Measurements from ENCODE around the gene TESK2.
A peak's percentile ranks its signal among the peaks of the same experiment; 100 is the strongest.

TESK2 gene

DNA sequence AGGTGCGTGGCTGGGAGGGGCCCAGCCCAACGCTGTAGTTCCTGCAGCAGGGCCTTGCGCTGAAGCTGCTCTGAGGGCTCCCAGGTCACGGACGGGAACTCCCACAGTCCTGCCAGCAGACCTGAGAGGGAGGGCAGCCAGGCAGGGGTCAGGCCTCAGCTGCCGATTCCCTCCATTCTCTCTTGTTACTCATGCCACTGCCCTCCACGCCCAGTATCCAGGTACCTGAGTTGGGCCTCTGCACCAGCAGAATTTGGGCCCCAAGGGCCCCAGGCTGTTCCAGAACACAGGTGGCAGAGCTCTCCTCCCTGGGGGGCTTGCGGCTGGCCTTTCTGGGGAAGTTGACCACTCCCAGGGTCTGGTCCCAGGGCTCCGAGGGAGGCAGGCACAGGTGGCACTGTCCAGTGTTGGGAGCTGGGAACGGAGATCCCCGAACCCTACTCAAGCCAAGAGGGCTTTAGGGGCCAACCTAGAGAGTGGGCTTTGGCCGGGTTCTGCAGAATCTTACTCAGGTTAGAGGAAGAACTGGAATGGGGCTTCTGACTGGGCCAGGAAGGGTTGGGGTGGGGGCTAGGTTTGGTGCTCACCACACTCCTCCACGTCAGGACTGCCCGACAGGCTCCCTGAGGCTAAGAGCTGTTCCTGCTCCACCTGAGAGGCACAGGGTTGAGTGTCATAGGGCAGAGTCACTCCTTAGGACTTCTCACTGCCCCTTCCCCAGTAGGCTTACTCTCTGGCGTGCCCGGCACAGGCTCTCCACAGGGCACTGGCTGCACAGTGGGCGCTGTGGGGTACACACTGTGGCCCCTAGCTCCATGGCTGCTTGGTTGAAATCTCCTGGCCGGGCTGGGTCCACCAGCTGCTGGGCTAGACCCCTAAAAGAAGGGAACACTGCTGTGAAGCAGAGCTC is 159.3 kb downstream of the TESK2 start:
- DNase-seq = no peak

DNA sequence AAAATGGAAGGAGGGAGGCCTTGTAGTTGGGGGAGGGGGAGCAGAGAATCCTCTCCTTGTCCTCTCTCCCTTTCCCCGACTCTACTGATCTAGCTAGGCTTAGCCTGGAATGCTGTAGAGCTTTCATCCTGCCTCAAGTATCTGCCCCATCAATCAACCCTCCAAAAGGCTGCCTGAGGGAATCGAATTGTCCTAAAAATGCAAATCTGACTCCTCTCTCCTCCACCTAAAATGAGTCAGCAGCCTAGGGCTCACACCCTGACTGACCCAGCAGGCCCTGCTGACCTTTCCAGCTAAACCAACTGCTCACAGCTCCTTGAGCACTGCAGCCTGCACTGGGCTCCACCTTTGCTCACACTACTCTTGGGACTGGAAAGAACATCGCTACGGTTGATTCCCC is 161.5 kb downstream of the TESK2 start:
- DNase-seq = no peak

DNA sequence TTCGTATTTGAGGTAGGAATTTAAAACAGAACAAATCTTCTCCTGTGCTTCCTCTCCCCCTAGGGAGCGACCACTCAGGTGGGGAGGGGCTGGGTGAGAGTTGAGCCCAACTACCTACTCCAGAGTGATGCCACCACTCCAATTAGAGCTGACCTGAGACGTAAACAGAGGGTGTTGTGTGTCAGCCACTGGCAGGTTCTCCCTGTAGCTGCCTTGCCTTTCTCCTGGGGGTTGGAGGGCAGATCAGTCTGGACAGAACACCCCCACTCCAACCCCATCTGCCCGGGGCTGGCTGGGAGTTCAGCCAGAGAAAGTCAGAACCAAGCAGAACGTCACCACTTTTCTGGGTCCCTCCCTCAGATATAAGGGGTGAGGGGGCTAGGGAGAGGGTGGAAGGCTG is 162.3 kb downstream of the TESK2 start:
- no peak for DNase-seq

DNA sequence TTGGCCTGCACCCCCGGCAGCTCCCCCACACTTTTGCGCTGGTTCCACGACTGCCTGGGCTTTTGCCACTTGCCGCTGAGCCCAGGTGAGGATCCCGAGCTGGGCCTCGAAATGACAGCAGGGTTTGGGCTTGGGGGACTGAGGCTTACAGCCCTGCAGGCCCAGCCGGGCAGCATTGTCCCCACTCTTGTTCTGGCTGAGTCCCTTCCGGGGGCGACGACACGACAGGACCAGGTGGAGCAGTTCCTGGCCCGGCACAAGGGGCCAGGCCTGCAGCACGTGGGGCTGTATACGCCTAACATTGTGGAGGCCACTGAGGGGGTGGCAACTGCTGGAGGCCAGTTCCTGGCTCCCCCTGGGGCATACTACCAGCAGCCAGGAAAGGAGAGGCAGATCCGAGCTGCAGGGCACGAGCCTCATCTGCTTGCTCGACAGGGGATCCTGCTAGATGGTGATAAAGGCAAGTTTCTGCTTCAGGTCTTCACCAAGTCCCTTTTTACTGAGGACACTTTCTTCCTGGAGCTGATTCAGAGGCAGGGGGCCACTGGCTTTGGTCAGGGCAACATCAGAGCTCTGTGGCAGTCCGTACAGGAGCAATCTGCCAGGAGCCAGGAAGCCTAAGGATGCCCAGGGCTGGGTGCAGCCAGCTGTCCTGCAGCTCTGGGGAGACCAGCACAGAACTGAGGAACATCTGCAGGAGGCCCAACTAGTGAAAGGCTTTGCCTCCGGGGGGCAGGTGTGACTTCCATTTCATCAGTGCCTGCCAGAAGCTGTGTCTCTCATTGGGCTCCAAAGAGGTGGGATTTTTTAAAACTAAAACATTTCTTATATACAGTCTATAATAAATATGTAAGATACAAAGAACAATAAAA is 163.1 kb downstream of the TESK2 start:
- DNase-seq = peak; percentile 23

DNA sequence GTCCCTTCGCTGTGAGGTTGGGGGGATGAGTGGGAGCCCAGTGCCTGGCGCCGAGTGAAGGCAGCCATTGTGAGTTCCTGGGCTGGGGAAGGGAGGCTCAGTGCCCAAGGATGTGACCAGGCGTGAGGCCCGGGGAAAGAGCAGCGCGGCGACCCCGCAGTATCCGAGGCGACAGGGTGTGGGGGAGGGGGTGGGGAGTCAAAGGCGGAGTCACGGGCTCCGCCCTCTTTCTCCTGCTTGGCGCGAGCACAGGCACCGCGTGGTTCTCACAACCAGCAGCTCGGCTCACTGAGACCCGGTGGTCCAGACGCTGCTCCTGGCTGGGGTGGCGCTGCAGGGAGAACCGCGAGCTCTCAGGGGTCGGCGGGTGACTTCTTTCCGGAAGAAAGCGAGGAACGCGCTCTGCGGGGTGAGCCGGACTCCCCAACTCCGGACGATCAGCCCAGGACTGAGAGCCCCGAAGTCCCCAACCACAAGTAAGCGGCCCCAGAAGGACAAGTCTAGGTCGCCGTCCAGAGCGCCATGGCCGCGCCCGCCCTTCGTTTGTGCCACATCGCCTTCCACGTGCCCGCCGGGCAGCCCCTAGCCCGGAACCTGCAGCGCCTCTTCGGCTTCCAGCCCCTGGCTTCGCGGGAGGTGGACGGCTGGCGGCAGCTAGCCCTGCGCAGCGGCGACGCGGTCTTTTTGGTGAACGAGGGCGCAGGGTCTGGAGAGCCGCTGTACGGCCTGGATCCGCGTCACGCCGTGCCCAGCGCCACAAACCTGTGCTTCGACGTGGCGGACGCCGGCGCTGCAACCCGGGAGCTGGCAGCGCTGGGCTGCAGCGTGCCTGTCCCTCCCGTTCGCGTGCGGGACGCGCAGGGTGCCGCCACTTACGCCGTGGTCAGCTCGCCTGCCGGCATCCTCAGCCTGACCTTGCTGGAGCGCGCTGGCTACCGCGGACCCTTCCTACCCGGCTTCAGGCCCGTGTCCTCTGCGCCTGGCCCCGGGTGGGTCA is 164.0 kb downstream of the TESK2 start, which contains the start of gene HPDL:
Gene HPDL, plus strand, starts transcription at position 269 of the 997 bp plus-strand sequence. Its CDS starts 254 bp downstream, at position 523.
- peak; percentile 87 for DNase-seq

DNA sequence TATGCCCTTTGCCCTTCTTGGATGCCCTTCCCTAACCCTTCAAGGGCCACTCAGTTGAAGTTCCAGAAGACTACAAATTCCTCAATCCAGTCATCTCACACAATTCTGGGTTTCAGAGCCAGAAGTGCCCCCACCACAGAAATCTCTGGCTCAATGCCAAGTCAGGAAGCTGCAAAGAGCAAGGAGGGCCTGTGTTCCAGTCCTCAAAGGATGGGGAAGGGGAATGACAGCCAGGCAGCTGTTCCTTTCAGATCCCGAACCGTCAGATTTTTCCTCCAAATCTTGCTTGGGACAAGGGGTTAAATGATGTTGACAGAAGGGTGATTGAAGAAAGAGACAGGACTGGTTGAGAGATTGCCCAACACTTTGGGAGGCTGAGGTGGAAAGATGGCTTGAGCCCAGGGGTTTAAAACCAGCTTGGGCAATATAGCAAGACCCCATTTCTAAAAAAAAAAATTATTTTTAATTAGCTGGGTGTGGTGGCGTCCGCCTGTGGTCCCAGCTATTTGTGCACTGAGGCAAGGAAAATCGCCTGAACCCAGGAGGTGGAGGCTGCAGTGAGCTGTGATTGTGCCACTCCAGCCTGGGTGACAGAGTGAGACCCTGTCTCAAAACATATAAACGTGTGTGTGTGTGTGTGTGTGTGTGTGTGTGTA is 165.0 kb downstream of the TESK2 start:
- DNase-seq = no peak

DNA sequence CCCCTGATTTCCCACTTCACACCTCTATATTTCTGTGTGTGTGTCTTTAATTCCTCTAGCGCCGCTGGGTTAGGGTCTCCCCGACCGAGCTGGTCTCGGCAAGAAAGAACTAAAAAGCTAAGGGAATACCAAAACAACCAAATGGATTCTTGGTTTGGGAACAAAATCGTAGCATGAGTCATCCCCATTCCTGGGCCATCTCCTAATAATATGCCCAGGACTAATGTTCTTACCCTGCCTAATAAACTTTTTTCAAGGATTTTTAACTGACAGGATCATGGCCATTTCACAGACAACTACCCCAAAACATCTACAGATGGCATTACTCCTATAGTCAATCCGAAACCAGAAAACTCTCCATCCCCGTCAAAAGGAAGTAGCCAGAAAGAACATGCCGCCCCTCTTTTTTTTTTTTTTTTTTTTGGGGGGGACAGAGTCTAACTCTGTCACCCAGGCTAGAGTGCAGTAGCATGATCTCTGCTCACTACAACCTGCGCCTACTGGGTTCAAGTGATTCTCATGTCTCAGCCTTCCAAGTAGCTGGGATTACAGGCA is 168.4 kb downstream of the TESK2 start:
- DNase-seq = no peak

DNA sequence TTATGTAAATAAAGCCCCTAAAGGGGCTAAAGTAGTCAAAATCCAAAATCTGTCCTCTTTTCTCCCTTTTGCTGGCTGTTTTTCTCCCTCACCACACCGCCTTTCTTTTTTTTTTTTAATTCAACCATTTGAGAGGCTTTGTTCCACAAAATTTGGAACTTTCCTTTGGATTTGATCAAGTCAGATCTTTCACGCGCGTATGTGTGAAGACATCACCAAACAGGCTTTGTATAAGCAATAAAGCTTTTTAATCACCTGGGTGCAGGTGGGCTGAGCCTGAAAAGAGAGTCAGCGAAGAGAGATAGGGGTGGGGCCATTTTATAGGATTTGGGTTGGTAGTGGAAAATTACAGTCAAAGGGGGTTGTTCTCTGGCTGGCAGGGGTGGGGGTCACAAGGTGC is 169.5 kb downstream of the TESK2 start:
- no peak for DNase-seq

DNA sequence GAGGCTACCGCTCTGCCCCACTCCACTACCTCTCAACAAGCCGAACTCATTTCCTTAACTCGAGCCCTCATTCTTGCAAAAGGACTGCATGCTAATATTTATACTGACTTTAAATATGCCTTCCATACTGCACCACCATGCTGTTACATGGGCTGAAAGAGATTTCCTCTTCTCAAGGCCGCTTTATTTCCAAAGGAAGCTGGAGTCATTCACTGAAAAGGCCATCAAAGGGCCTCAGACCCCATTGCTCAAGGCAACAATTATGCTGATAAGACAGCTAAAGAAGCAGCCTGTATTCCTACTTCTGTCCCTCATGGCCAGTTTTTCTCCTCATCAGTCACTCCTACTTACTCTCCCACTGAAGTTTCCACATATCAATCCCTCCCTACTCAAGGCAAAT is 171.2 kb downstream of the TESK2 start:
- no peak for DNase-seq

DNA sequence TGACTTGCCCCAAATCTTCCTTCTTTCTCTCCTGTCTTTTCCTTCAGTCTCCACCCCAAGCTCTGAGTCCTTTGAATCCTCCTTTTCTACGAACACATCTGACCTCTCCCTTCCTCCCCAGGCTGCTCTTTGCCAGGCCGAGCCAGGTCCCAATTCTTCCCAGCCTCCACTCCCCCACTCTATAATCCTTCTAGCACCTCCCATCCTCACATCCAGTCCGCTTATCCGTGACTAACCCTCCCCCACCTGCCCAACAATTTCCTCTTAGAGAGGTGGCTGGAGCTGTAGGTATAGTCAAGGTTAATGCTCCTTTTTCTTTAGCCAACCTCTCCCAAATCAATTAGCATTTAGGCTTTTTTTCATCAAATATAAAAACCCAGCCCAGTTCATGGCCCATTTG is 173.8 kb downstream of the TESK2 start:
- no peak for DNase-seq

DNA sequence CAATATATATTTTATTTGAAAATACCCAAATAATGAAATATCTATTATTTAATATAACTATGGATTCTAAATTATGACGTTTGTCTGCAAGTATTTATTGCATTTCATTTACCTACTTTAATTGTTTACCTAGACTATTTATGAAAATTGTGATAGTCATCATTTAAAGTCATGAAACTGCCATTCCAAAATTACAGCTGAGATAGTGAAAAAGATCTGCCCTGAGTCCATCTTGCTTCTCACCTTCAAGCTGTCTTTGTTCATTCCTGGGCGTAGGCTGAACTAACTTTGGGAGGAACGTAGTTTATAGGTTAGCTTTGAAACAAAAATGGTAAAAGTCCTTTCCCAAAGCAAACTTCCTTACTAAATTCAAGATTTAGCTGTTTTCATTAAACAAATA is 176.7 kb downstream of the TESK2 start:
- DNase-seq = no peak

DNA sequence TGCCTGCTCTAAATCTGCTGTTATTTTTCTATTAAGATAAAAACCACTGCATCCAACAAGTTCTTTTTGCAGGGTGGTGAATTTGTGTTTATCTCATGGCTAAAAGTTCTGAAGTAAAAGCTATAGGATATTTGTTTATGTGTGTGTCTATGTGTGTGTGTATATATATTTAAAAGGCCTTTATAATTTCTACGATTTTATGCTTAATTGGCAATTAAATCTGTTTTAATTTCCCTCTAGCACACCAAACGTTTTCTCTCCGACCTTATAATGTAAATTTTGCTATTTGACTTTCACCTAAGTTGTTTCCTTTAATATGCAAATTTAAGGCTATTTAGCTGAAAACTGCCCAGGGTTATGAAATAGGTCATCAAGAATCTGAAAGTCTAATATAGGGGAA is 184.1 kb downstream of the TESK2 start:
- DNase-seq = no peak

DNA sequence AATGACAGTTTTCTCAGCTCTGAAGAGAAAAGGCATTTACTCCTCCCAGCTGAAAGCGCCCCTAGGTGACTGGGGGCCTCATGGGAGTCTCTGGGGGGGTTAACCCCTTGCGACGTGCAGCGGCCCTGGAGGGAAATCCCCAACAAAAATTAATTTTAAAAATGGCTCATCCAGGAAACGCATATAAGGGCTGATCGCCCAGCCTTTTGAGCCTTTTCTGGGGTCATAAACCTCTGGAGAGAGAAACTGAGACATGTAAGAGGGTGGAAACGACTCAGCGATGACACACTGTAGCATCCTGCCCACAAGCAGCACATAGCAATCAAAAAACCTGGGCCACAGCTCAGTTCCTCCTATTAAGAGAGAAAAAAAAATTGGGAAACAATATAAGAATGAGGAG is 184.6 kb downstream of the TESK2 start:
- DNase-seq = peak; percentile 47

DNA sequence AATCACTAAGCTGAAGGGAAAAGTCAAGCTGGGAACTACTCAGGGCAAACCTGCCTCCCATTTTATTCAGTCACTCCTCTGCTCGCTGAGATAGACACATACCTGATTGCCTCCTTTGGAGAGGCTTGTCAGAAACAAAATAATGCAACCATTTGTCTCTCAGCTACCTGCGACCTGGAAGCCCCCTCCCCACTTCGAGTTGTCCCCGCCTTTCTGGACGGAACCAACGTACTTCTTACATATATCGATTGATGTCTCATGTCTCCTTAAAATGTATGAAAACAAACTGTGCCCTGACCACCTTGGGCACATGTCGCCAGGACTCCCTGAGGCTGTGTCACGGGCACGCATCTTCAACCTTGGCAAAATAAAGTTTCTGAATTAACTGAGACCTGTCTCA is 185.7 kb downstream of the TESK2 start:
- no peak for DNase-seq

DNA sequence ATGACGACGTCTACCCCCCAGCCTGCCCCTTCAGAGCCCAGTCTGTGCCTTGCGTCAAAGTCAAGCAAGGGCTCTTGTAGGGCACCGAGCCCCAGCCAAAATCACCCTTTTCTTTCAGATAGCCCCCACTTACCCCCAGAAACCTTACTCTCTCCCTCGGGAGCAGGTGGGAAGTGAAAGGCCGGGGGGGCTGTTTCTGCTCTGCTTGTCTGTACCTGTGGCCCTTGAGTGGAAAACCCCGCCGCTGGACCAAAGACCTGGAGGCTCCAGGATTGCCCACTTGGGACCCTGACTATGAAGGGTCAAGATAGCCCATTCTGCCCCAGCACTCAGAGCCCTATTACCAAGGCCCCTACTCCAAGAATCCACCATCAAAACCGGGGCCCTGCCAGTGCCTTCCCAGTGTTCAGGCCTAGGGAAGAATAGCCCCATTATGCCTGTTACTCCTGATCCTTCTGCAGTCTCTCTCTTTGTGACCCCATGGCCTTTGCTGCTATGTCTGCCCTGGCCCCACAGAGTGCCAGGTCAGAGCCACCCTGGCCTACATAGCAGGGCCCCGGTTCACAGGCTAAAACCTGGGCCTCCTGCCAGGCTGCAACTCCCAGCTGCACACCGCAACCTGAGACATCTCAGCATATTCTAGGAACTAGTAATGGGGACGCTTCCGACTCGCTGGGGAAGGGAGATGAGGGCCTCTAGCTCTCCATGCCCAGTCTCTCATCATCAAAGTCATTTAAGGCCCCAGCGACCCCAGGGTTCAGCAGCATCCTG is 186.5 kb downstream of the TESK2 start:
- no peak for DNase-seq

DNA sequence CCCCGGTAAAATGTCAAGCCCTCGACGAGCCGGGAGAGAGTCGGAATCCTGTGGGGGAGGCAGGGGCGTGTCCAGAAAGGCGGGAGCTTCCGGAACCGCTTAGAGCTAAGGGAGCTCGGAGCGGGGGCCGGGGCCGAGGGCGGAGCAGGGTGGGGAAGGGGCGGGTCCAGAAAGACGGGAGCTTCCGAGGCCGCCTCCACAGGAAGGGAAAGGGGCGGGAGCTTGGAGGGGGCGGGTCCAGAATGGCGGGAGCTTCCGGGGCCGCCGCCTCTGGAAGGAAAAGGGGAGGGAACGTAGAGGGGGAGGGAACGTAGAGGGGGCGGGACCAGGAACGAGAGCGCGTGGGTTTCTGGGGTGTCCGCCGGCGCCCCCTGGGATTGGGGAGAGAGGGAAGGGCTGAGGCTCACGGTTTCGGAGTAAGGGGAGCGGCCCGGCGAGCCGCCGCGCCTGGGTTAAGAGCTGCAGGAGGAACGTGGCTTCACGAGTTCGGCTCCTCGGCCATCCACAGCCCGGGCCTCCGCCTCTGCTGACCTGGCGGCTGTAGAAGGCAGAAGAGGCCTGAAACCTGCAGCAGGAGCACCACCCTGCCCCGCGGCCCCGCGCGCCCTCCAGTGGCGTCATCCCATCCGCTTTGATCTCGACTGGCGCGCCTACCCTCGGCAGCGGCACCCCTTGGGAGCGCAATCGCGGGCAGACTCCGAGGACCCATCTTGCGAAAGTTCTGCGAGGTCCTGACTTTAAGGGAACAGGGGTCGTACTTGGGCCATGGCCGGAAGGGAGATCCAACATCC is 187.2 kb downstream of the TESK2 start:
- peak; percentile 97 for DNase-seq

DNA sequence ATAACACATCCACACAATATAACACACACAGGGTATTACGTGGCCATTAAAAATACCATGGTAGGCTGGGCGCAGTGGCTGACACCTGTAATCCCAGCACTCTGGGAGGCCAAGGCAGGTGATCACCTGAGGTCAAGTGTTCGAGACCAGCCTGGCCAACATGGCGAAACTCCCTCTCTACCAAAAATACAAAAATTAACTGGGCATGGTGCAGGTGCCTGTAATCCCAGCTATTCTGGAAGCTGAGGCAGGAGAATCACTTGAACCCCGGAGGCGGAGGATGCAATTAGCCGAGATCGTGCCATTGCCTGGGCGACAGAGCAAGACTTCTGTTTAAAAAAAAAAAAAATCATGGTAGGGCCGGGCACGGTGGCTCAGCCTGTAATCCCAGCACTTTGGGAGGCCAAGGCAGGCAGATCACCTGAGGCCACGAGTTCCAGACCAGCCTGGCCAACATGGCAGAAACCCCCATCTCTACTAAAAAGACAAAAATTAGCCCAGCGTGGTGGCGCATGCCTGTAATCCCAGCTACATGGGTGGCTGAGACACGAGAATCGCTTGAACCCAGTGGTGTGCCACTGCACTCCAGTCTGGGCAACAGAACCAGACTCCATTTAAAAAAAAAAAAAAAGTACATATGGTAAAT is 188.3 kb downstream of the TESK2 start:
- no peak for DNase-seq

DNA sequence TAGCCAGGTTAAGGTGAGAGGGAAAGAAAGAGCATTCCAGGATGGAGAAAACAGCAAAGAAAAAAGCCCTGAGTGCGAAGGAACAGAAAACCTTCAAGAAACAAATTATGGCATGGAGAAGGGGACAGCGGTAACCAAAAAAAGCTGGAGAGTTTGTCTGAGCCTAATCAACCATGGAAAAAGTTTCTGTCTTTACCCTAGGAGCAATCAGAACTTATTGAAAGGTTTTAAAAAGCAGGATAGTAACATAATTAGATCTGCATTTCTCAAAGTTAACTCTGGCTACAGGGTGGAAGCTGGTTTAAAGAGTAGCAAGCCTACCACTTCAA is 190.3 kb downstream of the TESK2 start:
- no peak for DNase-seq

DNA sequence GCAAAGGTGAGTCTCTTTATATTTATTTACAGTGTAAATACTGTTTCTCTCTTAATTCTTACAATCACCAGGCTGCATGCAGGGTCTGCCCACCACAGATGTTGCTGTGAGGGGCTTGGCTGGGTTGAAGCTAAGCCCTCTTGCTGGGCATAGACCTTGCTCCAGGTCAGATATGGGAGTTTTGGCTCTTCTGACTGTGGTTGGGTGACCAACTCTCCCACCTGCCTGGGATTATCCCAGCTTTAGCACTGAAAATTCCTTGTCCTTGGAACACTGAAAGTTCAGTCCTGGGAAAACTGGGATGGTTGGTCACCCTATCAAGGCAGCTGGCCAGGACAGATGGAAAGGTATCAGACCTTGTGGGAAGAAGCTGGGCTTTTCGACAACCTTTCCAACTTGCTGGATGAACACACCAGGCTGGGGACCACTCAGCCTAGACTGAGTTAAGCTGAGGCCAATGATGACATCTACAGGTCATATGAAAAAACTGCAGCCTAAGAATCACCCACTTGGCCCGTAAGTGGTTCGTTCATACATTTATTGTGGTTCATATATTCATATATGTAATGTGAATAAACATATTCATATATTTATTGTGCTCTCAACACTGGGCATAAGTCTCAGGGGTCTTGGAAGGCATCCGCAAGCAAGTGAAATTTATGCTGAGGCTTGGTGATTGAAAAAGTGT is 190.8 kb downstream of the TESK2 start:
- no peak for DNase-seq
